ENCODE data around the gene ZNF804B.

Gene ZNF804B

GRCh38 chr7:88775838-88776237 is 16.3 kb downstream of the ZNF804B start:
- no peak for DNase-seq (ENCODE audit: insufficient read length)
- TF ChIP-seq POLR2AphosphoS5 (IDR thresholded peaks at IDR 0.05; ENCODE audit: low read depth, low read length), result no peak
- TF ChIP-seq TAF1 (IDR thresholded peaks at IDR 0.05; ENCODE audit: borderline replicate concordance, low read depth, low read length), result no peak
- no peak for TF ChIP-seq POLR2A (IDR thresholded peaks at IDR 0.05; ENCODE audit: low read depth, low read length)
- FAIRE-seq, result no peak

- TF ChIP-seq TAF1 (IDR thresholded peaks at IDR 0.05; ENCODE audit: borderline replicate concordance, low read depth, low read length), result no peak
- FAIRE-seq, result no peak
These were observed 28.3 kb downstream of the ZNF804B start for GRCh38 chr7:88787777-88788176.

GRCh38 chr7:88789480-88790064 is 30.1 kb downstream of the ZNF804B start:
- no peak for DNase-seq (ENCODE audit: insufficient read length)
- TF ChIP-seq POLR2AphosphoS5 (IDR thresholded peaks at IDR 0.05; ENCODE audit: low read depth, low read length) (no peak), POLR2A (IDR thresholded peaks at IDR 0.05; ENCODE audit: low read depth, low read length) (no peak), TAF1 (IDR thresholded peaks at IDR 0.05; ENCODE audit: borderline replicate concordance, low read depth, low read length) (no peak)
- no peak for FAIRE-seq

More at GRCh38 chr7:88787777-88788176, 28.3 kb downstream of the ZNF804B start:
- DNase-seq (ENCODE audit: insufficient read length), result no peak

- DNase-seq (ENCODE audit: insufficient read length) (no peak), FAIRE-seq (no peak)
- TF ChIP-seq POLR2A (IDR thresholded peaks at IDR 0.05; ENCODE audit: low read depth, low read length), result no peak
- TF ChIP-seq TAF1 (IDR thresholded peaks at IDR 0.05; ENCODE audit: borderline replicate concordance, low read depth, low read length), result no peak
- TF ChIP-seq POLR2AphosphoS5 (IDR thresholded peaks at IDR 0.05; ENCODE audit: low read depth, low read length), result no peak
These were observed 32.4 kb downstream of the ZNF804B start for GRCh38 chr7:88791891-88792290.

- DNase-seq (ENCODE audit: insufficient read length) (no peak), FAIRE-seq (no peak)
- TF ChIP-seq POLR2A (IDR thresholded peaks at IDR 0.05; ENCODE audit: low read depth, low read length), result no peak
- no peak for TF ChIP-seq TAF1 (IDR thresholded peaks at IDR 0.05; ENCODE audit: borderline replicate concordance, low read depth, low read length)
- TF ChIP-seq POLR2AphosphoS5 (IDR thresholded peaks at IDR 0.05; ENCODE audit: low read depth, low read length), result no peak
These were observed 32.9 kb downstream of the ZNF804B start for GRCh38 chr7:88792361-88792760.

GRCh38 chr7:88795553-88795952 is 36.1 kb downstream of the ZNF804B start, which contains the start of gene TEX47:
Gene TEX47, minus strand, starts transcription at chr7:88795737. Its CDS starts 795 bp downstream, at chr7:88794942.
- FAIRE-seq (no peak), DNase-seq (ENCODE audit: insufficient read length) (no peak)
- TF ChIP-seq TAF1 (IDR thresholded peaks at IDR 0.05; ENCODE audit: borderline replicate concordance, low read depth, low read length) (no peak), POLR2A (IDR thresholded peaks at IDR 0.05; ENCODE audit: low read depth, low read length) (no peak), POLR2AphosphoS5 (IDR thresholded peaks at IDR 0.05; ENCODE audit: low read depth, low read length) (no peak)

GRCh38 chr7:88801046-88801445 is 41.5 kb downstream of the ZNF804B start:
- FAIRE-seq, result no peak
- no peak for TF ChIP-seq TAF1 (IDR thresholded peaks at IDR 0.05; ENCODE audit: borderline replicate concordance, low read depth, low read length)
- TF ChIP-seq POLR2AphosphoS5 (IDR thresholded peaks at IDR 0.05; ENCODE audit: low read depth, low read length), result no peak
- TF ChIP-seq POLR2A (IDR thresholded peaks at IDR 0.05; ENCODE audit: low read depth, low read length), result no peak
- no peak for DNase-seq (ENCODE audit: insufficient read length)

- TF ChIP-seq POLR2AphosphoS5 (IDR thresholded peaks at IDR 0.05; ENCODE audit: low read depth, low read length), result no peak
- TF ChIP-seq TAF1 (IDR thresholded peaks at IDR 0.05; ENCODE audit: borderline replicate concordance, low read depth, low read length), result no peak
- TF ChIP-seq POLR2A (IDR thresholded peaks at IDR 0.05; ENCODE audit: low read depth, low read length), result no peak
- FAIRE-seq (no peak), DNase-seq (ENCODE audit: insufficient read length) (no peak)
These were observed 47.0 kb downstream of the ZNF804B start for GRCh38 chr7:88806280-88807037.

GRCh38 chr7:88818552-88818951 is 59.1 kb downstream of the ZNF804B start:
- TF ChIP-seq POLR2AphosphoS5 (IDR thresholded peaks at IDR 0.05; ENCODE audit: low read depth, low read length), result no peak
- no peak for FAIRE-seq
- DNase-seq (ENCODE audit: insufficient read length), result no peak

GRCh38 chr7:88826222-88826621 is 66.7 kb downstream of the ZNF804B start:
- no peak for DNase-seq (ENCODE audit: insufficient read length)
- TF ChIP-seq POLR2A (IDR thresholded peaks at IDR 0.05; ENCODE audit: low read depth, low read length) (no peak), POLR2AphosphoS5 (IDR thresholded peaks at IDR 0.05; ENCODE audit: low read depth, low read length) (no peak), TAF1 (IDR thresholded peaks at IDR 0.05; ENCODE audit: borderline replicate concordance, low read depth, low read length) (no peak)
- FAIRE-seq, result no peak

- FAIRE-seq (peak; percentile 50), DNase-seq (ENCODE audit: insufficient read length) (no peak)
- TF ChIP-seq POLR2AphosphoS5 (IDR thresholded peaks at IDR 0.05; ENCODE audit: low read depth, low read length) (no peak), POLR2A (IDR thresholded peaks at IDR 0.05; ENCODE audit: low read depth, low read length) (no peak)
These were observed 75.7 kb downstream of the ZNF804B start for GRCh38 chr7:88835147-88835728.

- no peak for FAIRE-seq
These were observed 82.7 kb downstream of the ZNF804B start for GRCh38 chr7:88842201-88842600.

More at GRCh38 chr7:88842201-88842600, 82.7 kb downstream of the ZNF804B start:
- DNase-seq (ENCODE audit: insufficient read length), result no peak
- TF ChIP-seq TAF1 (IDR thresholded peaks at IDR 0.05; ENCODE audit: borderline replicate concordance, low read depth, low read length) (no peak), POLR2A (IDR thresholded peaks at IDR 0.05; ENCODE audit: low read depth, low read length) (no peak), POLR2AphosphoS5 (IDR thresholded peaks at IDR 0.05; ENCODE audit: low read depth, low read length) (no peak)

All from GM12892 (cell line).